Activated CD8-positive, alpha-beta memory T cell treated with anti-CD3 and anti-CD28 coated beads for 1 hour (primary cell): Measurements from ENCODE around the gene CERT1.
"Not testable (repeated sequence)": the region's sequence is repeated elsewhere in the genome, so short reads cannot be mapped to it uniquely, and the experiment has no call there.

Experiments
- DNase-seq, 2 donors: peaks; one replicate each; pipeline ENCODE4 v3.0.0-alpha.2; 2020; ENCODE audit warnings: low read depth in 1 of 2; ENCODE audit errors: extremely low read depth in 1 of 2

The CERT1 gene

DNA sequence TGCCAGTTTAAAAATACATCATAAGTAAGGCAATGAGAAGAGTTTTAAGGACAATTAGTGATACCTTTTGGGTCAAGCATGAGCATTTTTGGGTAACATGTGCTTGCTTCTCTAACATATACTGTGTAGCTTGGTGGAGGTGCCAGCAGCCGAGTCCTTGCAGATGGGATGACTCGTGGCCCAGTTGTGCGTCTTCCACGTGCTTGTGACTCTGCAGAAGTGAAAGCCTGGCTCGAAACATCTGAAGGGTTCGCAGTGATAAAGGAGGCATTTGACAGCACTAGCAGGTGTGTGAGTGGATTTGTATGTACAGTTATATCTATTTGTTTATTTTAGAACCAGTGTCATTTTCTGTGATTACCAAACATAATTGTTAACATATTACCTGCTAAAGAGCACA, 156.2 kb downstream of the CERT1 start:
- DNase-seq, result no peak

DNA sequence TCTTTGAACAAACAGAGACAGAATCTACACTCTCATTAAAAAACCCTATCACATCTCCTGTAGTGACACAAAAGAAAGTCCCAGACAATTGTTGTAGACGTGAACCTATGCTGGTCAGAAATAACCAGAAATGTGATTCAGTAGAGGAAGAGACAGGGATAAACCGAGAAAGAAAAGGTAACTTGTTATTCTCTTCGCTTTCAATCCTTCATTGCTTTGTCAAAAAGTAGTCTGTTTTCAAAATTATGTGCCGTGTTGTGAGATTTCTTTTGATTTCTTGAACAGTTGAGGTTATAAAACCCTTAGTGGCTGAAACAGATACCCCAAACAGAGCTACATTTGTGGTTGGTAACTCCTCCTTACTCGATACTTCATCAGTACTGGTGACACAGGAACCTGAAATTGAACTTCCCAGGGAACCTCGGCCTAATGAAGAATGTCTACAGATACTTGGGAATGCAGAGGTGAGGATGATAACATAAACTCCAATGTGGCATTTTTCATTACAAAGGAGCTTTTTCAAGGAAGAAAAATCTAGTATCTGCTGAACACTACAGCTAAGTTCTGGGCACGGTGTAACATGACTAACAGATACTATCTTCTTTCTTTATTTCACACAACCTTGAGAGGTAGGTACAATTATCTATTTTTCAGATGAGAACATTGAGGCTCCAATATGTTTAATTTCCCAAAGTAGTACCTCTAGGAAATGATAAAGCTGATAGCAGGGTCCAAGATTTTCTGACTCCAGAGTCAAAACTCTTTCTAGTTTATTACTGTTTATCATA, 160.1 kb downstream of the CERT1 start:
- no peak for DNase-seq

DNA sequence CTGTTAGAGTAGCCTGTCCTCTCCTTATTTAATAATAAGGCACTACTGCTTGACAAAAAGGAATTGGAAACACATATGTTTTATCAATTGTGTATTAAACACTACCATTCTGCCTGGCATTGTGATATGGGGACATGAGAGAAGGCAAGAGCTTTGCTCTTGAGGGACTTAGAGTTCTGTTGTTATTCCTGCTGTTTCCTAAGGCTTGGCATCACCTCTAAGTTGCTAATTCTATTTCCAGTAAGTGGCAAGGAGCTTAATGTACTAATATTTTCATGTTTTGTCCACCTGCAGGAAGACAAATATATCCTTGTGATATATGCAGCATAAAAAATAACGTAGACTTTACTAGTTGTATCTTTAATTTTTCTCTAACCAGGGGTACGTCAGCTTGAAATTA, 161.8 kb downstream of the CERT1 start:
- no peak for DNase-seq

DNA sequence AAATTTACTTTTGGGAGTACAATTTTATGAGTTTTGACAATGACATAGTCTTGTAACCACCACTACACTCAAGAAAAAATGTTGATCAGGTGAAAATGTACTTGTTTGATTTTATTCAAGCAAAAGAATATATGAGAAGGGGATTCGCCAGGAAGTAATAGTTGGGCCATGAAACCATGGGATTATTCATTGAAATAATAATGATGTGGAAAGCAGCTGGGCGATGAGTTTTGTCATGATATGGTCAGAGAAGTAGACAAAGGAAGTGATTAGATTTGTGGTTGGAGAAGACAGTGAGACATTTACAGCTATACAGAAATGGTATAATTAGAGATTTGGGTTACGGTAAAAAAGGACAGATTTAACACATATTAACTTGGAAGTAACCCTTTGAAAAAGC, 163.2 kb downstream of the CERT1 start:
- no peak for DNase-seq

DNA sequence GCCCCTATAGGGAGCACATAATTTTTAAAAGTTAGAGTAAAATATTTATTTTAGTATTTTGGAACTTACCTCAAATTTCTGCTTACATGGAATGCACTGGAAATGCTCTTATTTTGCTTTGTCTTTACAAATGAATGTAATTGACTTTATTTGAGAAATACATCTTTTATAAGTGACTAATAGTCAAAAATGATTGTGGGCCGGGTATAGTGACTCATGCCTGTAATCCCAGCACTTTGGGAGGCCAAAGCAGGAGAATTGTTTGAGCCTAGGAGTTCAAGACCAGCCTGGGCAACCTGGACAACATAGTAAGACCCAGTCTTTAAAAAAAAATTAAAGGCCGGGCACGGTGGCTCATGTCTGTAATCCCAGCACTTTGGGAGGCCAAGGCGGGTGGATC, 168.6 kb downstream of the CERT1 start:
- DNase-seq, result no peak

DNA sequence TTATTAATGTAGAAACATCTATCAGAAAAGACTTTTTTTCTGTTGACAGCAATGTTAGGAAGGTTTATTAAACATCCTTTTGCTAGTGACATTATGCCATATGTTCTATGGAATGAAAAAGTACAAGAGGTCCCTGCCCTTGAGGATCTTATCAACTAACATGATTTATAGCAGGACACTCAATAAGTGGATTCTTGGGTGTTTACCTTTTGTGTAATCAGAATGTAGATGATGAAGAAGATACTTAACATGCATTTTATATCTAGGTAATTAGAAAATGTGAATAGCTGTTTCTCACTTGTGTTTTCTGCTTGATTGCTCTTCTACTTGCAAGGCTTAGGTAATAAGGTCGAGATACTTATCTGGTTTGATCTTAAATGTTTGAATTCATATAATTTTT, 169.5 kb downstream of the CERT1 start:
- DNase-seq, result no peak

DNA sequence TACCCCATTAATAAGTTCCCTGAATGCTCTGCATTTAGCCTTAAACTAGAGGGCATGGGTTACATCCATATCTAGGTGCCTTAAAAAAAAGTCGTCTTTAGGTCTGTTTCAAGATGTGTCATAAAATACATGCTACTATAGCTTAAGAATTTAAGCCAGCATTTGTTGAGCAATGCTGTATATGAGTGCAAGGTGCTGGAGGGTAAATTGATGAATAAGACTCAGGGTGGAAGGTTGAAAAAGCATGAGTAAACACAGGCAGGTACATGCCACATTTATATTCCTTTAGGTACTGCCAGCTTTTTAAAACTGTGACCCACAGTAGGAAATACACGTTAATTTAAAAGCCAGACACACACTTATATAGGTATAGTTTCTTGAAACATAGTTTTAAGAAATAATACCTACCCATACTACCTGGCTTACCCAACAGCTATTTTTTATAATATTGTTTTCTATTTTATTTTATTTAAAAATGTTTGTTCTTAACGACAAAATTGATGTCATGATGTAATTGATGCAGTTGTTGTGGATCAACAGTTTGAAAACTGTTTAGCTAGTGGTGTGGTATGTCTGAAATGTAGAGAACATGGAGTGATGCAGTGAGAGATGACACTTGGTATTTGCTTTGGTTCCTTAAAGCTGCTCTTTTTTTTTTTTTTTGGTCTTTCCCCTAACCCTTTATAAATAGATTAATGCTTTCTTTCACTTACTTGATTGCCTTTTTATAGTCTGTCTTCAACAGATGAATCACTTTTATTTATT, 170.5 kb downstream of the CERT1 start:
- no peak for DNase-seq

DNA sequence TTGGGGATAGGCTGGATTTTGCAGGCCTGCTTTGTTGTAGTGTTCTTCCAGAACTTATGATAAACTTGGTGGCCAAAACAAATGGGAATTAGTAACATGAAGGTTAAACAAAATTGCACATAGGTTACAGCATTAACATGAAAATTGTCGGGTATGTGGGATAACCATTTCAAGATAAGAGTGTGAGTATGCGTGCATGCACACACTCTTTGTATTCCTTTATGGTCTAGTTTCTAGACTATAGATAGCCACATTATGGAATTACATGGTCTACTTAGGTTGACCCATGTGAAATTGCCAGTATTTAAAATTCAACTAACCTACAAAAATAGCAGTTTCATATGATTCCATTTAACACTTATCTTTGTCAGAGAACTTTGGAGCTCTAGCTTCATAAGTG, 173.0 kb downstream of the CERT1 start:
- no peak for DNase-seq

DNA sequence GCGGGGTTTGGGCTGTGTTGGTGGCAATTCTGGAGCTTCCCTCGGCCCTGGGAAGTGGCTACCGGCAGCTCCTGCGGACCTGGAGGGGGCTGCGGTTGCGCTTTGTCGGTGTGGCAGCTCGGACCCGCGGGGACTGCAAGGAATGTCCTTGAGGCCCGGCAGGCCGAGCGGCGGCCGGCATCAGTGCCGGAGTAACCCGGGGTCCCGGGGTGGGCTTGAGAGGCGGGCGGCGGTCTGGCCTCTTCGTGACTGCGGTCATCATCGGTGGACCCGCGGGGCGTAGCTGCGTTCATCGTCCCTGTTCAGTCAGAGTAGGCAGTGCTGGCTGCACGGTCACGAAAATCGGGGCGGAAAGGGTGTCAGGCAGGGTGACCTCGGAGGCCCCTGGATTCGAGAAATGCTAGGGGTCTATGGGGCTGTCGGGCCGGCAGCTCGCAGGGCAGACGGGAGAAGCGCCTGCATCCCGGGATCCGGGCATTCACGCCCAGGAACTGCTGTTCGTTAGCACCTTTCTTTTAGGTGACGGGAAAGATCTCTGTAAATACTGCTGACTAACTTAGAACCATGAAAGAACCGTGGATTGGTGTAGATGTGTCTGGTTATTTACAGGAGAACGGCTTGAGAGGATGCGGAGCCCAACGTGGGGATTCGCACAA, 173.9 kb downstream of the CERT1 start:
- peak; percentile 1 to 6 for DNase-seq

DNA sequence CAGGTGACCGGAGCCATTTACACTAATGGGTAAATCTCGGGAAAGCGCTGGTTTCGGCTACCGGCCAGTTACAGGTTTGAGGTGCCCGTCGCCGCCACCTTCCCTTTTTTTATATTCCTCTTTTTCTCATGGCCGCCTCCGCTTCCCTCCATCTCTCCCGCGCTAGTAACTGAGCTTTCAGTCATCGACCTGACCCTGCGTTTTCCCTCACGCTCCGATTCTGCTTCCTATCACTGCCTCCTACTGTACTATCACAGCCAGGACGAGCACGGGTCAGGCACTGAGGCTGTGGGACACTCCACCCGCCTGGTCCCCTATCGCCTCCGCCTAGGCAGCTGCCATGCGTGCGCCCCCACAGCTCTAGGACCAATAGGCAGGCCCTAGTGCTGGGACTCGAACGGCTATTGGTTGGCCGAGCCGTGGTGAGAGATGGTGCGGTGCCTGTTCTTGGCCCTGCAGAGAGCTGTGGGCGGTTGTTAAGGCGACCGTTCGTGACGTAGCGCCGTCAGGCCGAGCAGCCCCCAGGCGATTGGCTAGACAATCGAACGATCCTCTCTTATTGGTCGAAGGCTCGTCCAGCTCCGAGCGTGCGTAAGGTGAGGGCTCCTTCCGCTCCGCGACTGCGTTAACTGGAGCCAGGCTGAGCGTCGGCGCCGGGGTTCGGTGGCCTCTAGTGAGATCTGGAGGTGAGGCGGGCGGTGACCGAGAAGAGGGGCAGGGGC, 174.7 kb downstream of the CERT1 start, which contains the start of gene HMGCR:
Gene HMGCR (plus strand): TSS at position 606 of the 722 bp plus-strand sequence. CDS start 5,386 bp downstream, outside the sequence.
- DNase-seq, result peak; percentile 93 to 94

DNA sequence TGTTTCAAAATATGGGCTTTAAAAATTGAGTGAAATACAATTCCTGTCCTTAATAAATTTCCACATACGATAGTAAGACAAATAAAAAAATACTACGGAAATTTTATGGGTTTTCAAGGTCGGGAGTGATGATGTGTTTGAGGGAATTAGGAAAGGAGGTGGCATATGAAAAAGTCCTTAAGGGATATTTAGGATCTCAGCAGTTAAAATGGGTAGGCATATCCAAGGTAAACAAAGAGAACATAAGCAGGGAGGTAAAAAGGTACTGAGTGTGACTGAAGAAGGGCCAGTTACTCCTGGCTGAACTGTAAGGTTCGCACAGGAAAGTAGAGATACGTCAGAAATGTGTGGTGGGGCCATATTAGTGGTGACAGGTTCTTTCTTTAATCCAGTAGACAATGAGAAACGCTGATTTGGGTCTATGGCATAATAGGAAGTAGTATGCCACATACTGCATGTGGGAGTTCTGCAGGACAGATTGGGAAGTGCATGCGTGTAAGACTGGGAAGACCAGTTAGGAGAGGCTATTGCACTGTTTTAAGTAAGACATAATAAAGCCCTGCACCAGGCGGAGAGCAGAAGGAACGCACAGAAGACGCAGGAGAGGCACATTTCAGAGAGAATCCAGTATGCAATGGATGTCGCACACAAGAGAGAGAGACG, 175.3 kb downstream of the CERT1 start:
- no peak for DNase-seq

DNA sequence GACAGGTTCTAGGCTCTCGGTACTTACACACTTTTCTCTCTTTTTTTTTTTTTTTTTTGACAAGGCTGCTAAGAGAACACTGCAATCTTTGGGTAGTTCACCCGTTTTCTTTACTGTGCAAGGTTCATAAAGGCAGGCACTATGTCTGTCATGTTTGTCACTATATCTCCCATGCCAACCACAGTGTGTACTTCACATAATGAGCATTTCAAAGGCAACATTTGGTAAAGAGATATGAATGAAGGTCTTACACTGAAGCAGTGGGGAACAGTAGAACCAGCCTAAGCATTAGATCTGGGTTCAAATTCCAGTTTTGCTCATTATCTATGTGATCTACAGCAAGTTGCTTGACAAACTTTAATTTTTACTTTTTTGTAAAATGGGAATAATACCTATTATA, 175.9 kb downstream of the CERT1 start:
- no peak for DNase-seq

DNA sequence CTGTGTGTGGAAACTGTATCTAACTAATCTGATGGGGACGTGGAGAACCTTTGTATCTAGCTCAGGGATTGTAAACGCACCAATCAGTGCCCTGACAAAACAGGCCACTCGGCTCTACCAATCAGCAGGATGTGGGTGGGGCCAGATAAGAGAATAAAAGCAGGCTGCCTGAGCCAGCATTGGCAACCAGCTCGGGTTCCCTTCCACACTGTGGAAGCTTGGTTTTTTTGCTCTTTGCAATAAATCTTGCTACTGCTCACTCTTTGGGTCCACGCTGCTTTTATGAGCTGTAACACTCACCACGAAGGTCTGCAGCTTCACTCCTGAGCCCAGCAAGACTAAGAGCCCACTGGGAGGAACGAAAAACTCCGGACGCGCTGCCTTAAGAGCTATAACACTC, 177.0 kb downstream of the CERT1 start:
- DNase-seq, result not testable (repeated sequence)

DNA sequence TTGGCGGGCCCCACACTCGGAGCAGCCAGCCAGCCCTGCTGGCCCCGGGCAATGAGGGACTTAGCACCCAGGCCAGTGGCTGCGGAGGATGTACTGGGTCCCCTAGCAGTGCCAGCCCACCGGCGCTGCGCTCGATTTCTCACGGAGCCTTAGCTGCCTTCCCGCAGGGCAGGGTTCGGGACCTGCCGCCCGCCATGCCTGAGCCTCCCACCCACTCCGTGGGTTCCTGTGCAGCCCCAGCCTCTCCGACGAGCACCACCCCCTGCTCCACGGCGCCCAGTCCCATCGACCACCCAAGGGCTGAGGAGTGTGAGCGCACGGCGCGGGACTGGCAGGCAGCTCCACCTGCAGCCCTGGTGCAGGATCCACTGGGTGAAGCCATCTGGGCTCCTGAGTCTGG, 177.7 kb downstream of the CERT1 start:
- DNase-seq, result not testable (repeated sequence)

DNA sequence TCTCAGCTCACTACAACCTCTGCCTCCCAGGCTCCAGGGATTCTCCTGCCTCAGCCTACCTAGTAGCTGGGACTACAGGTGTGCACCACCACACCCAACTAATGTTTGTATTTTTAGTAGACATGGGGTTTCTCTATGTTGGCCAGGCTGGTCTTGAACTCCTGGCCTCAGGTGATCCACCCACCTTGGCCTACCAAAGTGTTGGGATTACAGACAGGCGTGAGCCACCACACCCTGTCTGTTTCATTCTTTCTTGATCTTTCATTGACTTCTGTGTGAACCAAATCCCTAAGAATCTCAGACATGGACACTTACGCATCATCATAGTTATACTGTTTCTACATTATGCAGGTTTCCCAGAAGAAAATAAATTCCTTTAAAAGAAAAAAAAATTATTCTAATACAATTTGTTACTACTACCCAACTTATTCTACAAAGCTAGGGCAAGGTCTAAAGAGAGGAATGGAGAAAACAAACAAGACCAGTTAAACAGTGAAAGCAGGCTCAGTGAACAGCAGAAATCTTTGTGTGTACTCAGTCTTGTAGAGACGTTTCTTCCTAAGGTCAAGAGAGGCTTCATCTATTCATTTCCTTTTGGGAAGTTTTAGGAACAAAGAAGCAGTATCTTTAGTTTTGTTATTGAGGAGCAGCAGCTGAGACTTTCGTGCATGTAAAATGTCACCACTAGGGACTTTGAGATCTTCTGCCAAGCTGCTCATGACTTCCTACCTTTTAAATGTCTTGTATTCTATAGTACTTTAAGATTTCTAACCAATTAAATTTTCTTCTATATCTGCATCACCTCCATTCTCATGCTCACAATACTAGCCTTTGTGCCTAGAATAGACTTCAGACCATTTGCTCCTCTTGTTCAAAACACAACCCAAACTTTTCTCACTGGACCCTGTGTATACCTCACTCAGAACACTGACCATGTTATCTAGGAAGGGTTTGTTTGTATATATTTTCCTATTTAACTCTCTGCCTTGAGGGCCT, 180.0 kb downstream of the CERT1 start:
- no peak for DNase-seq

DNA sequence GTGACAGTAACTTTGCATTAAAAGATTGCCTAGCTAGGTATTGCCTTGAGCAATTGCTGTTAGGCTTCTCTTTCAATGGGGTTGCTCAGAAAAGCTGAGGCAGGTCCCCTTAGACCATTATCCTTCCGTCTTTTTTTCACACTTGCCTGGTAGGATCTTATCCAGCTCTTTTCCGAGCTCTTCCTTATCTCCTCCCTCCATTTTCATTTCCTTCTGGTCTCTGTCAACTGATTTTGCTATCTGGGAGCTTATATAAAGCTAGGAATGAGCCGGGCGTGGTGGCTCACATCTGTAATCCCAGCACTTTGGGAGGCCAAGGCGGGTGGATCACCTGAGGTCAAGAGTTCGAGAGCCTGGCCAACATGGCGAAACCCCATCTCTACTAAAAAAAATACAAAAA, 181.0 kb downstream of the CERT1 start:
- DNase-seq, result no peak
